Upper lobe of left lung (tissue), 4 donors: ENCODE results near the gene MAP6.

ENCODE experiments used
- EP300 ChIP-seq, 4 donors: sonication (generic); formaldehyde crosslinking; IDR thresholded peaks; one replicate each; pipeline ENCODE4 v1.5.1; 2017; ENCODE audit warnings: antibody characterized with exemption in 4 of 4, control low read depth in 2 of 4
- POLR2A ChIP-seq, 4 donors: fragments of 450-650 bp; IDR thresholded peaks; one replicate each; pipeline ENCODE4 v1.5.1; 2016 to 2017; ENCODE audit warnings: antibody characterized with exemption in 4 of 4, mild to moderate bottlenecking in 2 of 4
- TF ChIP-seq, protein P1 (sequence below), 6 experiments: fragments of 450-650 bp in 4 of 6; fragments of 200-600 bp in 2 of 6; sonication (generic) in 2 of 6; IDR thresholded peaks; one replicate each; pipeline ENCODE4 v1.5.1; 2016 to 2019; ENCODE audit warnings: antibody characterized with exemption in 6 of 6

DNA sequence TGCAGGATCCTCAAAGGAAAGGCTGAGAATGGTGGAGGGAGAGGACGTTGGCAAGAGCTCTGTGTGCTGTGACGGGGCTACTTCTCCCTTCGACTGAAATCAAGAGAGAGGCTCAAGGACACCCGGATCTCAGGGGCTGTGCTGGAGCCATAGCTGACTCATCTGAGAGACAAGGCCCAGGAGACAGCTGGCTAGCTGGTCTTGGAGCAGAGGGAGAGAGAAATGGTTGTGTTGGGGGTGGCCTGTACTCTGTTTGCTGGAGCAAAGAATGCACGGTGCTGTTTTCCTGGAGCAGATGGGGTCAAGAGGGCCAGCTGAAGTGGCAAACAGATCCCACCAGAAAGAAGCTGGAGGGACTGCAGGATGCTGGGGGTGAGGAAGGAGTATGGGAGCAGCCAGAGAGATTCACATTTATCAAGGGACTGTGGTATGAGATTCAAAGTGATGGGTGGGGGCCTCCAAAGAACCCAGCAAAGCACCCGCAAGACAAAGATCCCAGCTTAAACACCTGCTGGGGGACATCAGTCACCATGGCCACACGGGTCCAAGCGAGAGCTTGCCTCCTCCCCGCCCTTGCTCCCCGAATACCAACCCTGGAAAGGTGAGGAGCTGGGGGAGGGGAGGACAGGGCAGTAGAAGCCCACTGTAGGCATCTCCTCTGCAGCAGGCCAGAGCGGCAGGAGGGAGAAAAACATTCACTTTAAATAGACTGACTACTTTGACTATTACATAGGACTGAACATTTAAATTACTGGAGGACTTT lies 40.8 kb downstream of the MAP6 start:
- TF ChIP-seq, protein P1, sequence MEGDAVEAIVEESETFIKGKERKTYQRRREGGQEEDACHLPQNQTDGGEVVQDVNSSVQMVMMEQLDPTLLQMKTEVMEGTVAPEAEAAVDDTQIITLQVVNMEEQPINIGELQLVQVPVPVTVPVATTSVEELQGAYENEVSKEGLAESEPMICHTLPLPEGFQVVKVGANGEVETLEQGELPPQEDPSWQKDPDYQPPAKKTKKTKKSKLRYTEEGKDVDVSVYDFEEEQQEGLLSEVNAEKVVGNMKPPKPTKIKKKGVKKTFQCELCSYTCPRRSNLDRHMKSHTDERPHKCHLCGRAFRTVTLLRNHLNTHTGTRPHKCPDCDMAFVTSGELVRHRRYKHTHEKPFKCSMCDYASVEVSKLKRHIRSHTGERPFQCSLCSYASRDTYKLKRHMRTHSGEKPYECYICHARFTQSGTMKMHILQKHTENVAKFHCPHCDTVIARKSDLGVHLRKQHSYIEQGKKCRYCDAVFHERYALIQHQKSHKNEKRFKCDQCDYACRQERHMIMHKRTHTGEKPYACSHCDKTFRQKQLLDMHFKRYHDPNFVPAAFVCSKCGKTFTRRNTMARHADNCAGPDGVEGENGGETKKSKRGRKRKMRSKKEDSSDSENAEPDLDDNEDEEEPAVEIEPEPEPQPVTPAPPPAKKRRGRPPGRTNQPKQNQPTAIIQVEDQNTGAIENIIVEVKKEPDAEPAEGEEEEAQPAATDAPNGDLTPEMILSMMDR (IDR thresholded peaks at IDR 0.05): no peak
- TF ChIP-seq POLR2A (IDR thresholded peaks at IDR 0.05) (no peak), EP300 (IDR thresholded peaks at IDR 0.05) (no peak)
